Type B pancreatic cell (in vitro differentiated cells): ENCODE data around the gene TMEM108. TPM values are rescaled to one million over a fixed set of nuclear protein-coding genes. Genes with fewer than 3 reads are reported as not detected.

Experiments used
- DNase-seq: peaks from one replicate; pipeline ENCODE4 v3.0.0; 2021; ENCODE audit warnings: mixed read lengths; ENCODE audit not compliant: unreplicated experiment; ENCODE audit errors: extremely low spot score
- H3K27ac Mint-ChIP-seq: 2 replicates; pipeline ENCODE4 v1.8.0; 2021; ENCODE audit warnings: mild to moderate bottlenecking, mixed read lengths
- H3K27me3 Mint-ChIP-seq: 2 replicates; pipeline ENCODE4 v1.8.0; 2021; ENCODE audit warnings: mixed read lengths
- H3K36me3 Mint-ChIP-seq: 2 replicates; pipeline ENCODE4 v1.8.0; 2021; ENCODE audit warnings: mixed read lengths
- H3K4me1 Mint-ChIP-seq: one replicate; pipeline ENCODE4 v1.8.0; 2021; ENCODE audit warnings: mixed read lengths; ENCODE audit not compliant: unreplicated experiment
- H3K4me3 Mint-ChIP-seq: 2 replicates; pipeline ENCODE4 v1.8.0; 2021; ENCODE audit warnings: mild to moderate bottlenecking, mixed read lengths
- H3K9me3 Mint-ChIP-seq: 2 replicates; pipeline ENCODE4 v1.8.0; 2021; ENCODE audit warnings: mixed read lengths
- CTCF ChIP-seq: fragments of 200-600 bp; sonication (generic); conservative IDR thresholded peaks from 2 replicates; pipeline ENCODE4 v1.5.0; 2021; ENCODE audit warnings: antibody characterized with exemption, mild to moderate bottlenecking
- total RNA-seq: library from RNA; stranded (reverse); gene quantifications from 2 replicates; pipeline ENCODE4 v1.2.1, GENCODE V29; 2021; ENCODE audit warnings: low replicate concordance

The TMEM108 gene
- total RNA-seq, 1 donor from 2014 or later: 7.4 TPM

DNA sequence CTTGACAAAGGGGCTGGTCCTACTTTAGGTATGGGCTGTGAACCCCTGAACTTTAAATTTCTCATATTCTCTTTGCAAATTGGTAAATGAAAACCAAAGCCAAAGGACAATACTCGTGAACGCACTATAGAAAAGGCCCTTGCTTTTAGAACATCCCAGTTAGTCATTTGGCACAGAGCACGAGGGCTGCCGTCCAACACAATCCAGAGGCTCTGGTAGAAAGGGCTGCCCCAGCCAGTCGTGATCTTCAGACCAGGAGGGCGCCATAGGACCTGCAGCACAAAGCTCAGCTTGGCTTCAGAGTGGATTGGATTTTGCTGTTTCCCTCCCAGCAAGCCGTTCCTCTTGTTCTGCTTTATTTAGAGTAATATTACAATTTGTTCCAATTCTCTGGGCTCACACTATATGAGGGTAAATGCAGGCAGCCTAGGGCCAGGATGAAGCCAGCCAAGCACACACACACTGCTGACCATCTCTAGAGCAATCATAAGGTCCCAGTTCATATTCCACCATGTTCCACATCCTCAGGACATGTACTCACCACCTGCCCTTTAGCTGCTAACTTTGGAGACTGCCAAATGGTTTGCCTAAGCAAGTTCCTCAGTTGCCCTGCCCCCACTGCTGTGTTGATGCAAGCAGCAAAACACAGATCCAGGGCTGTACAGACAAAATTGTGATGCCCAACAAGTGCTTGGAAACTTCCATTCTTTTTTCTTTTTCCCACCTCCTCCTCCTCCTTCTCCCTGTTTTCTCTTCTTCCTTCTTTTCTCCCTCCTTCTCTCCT, 355.7 kb downstream of the TMEM108 start:
- Mint-ChIP-seq H3K27ac (no peak overlapping the region), H3K4me3 (no peak overlapping the region), H3K4me1 (no peaks in the 10 kb centered on the region), H3K9me3 (no peaks in the 10 kb centered on the region), H3K36me3 (no peaks in the 10 kb centered on the region), H3K27me3 (no peaks in the 10 kb centered on the region)
- no peak for DNase-seq
- no peak for TF ChIP-seq CTCF

DNA sequence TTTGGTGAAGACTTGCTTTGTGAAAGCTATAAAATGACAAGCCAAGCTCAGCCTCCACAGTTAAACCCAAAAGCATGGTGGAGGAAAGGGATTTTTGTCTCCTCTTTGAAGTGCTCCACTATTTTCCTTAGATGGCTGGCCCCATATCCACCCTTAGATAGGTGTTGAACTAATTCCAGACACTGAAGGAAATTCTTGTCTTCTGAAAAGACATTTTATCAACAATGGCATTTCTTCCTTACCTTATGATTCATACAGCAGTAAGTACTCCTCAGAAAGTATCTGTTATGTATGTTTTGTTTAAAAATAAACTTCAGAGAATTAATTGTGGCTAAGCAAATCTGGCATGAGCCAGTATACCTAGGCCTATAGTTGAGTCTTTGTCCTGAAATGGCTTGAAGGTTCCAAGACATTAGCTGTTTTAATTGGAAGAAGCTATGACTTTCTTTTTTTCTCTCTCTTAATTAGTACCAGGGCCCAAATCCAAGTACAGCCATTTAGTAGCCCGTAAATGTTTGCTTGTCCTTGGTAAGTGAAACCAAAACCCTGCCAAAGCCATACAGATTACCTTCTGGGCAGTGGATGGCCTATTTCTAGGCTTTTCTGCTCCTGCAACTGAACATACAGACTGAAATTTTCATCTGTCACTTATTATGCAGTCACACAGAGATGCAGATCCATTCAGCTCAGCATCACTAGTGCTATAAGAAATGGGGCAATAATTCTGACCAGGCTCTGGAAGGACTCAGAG, 356.5 kb downstream of the TMEM108 start:
- H3K4me1 Mint-ChIP-seq: no peaks in the 10 kb centered on the region
- H3K4me3 Mint-ChIP-seq: no peak overlapping the region
- no peak for TF ChIP-seq CTCF
- no peak overlapping the region for H3K27ac Mint-ChIP-seq
- H3K9me3 Mint-ChIP-seq: no peaks in the 10 kb centered on the region
- no peaks in the 10 kb centered on the region for H3K27me3 Mint-ChIP-seq
- no peak for DNase-seq
- H3K36me3 Mint-ChIP-seq: no peaks in the 10 kb centered on the region

- no peak for DNase-seq
- Mint-ChIP-seq H3K36me3 (no peaks in the 10 kb centered on the region), H3K4me1 (no peaks in the 10 kb centered on the region), H3K4me3 (no peak overlapping the region), H3K27me3 (no peaks in the 10 kb centered on the region), H3K27ac (no peak overlapping the region), H3K9me3 (no peaks in the 10 kb centered on the region)
- TF ChIP-seq CTCF: no peak
Measured at GRCh38 chr3:133396906-133397305, 358.7 kb downstream of the TMEM108 start.

GRCh38 chr3:133400006-133400515, 361.9 kb downstream of the TMEM108 start, which contains the start of gene BFSP2:
Gene BFSP2 (plus strand): TSS chr3:133400056. CDS start chr3:133400084, 28 bp downstream.
- DNase-seq: no peak
- H3K4me1 Mint-ChIP-seq: peaks cover 6% of the 10 kb centered on the region
- H3K9me3 Mint-ChIP-seq: no peaks in the 10 kb centered on the region
- H3K27me3 Mint-ChIP-seq: no peaks in the 10 kb centered on the region
- no peaks in the 10 kb centered on the region for H3K36me3 Mint-ChIP-seq
- no peak within 1 kb of the TSS for H3K27ac Mint-ChIP-seq
- TF ChIP-seq CTCF: no peak
- H3K4me3 Mint-ChIP-seq: no peak within 1 kb of the TSS

DNA sequence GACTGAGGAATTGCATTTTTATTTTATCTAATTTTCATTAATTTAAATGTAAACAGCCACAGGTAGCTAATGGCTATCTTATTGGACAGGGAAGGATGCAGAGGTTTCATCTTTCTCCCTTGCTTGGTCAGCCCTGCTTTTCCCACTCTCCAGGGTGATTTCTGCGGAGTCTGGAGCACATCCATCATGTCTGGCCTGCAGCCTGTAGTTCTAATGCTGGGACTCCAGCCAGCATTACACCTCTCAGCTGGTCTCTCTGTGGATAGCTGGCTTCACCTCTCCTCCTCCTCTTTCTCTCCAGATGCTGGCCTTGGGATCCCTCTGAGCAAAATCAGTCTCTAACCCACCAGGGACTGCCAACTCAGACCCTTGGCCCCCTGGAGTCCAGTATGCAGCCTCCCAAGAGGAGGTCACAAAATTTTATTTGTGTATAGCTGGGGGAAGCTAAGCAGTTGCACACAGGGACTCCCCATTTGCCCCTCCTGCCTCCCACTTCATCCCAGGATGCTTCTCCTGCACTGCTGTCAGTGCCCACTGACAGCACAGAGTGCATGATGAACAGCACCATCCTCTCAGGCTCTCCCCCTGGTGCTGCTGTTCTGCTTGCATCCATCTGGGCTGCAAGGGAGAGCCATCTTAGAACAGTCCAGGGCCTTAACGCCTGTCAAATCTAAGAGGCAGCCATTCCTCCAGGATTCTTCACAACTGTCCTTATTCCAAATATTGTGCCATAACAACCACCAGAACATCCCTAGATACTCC, 363.4 kb downstream of the TMEM108 start:
- no peaks in the 10 kb centered on the region for H3K27me3 Mint-ChIP-seq
- peaks cover 13% of the 10 kb centered on the region for H3K4me1 Mint-ChIP-seq
- no peaks in the 10 kb centered on the region for H3K36me3 Mint-ChIP-seq
- no peaks in the 10 kb centered on the region for H3K9me3 Mint-ChIP-seq
- no peak overlapping the region for H3K27ac Mint-ChIP-seq
- no peak for DNase-seq
- TF ChIP-seq CTCF: no peak
- no peak overlapping the region for H3K4me3 Mint-ChIP-seq
